ENCODE data around the gene JAZF1. TPM values are rescaled to one million over a fixed set of nuclear protein-coding genes. Genes with fewer than 3 reads are reported as not detected.

The JAZF1 gene
- total RNA-seq, 2 donors from 2014 or later, result 13.9 to 16.5 TPM

DNA sequence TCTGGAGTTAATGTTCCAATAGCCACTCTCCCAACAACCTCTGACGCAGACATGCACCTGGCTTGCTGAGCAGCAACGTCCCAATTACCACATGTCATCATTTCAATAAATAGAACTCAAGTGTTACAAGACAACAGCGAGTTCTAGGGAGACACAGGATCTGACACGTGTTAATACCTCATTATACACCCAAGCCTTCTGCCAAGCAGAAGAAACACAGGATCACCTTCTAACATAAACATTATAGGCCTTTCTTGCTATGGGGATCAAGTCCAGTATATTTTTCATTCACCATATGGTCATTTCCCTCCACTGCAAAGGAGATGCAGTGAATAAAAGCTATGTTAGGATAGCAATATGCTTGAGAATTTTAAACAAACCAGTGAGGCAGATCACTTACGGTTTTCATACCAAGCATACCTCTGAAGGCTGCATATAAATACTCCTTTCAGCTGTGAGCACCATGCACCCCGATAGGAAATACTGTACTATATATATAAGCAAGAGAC is 74.2 kb downstream of the JAZF1 start:
- no peaks in the 10 kb centered on the region for H3K9me3 ChIP-seq
- ATAC-seq (ENCODE audit: insufficient number of reproducible peaks, low FRiP score, low read depth) (no peak), DNase-seq (ENCODE audit: low spot score) (no peak)
- H3K4me1 ChIP-seq (ENCODE audit: control insufficient read depth in 1 of 2, low read depth in 2 of 2), result peaks cover 0 to 19% of the 10 kb centered on the region in 2 donors
- no peak overlapping the region for H3K4me3 ChIP-seq
- no peak overlapping the region for H3K27ac ChIP-seq
- no peaks in the 10 kb centered on the region for H3K27me3 ChIP-seq (replicated peaks; ENCODE audit: insufficient read depth)
- no peaks in the 10 kb centered on the region for H3K36me3 ChIP-seq
- TF ChIP-seq, protein P1, sequence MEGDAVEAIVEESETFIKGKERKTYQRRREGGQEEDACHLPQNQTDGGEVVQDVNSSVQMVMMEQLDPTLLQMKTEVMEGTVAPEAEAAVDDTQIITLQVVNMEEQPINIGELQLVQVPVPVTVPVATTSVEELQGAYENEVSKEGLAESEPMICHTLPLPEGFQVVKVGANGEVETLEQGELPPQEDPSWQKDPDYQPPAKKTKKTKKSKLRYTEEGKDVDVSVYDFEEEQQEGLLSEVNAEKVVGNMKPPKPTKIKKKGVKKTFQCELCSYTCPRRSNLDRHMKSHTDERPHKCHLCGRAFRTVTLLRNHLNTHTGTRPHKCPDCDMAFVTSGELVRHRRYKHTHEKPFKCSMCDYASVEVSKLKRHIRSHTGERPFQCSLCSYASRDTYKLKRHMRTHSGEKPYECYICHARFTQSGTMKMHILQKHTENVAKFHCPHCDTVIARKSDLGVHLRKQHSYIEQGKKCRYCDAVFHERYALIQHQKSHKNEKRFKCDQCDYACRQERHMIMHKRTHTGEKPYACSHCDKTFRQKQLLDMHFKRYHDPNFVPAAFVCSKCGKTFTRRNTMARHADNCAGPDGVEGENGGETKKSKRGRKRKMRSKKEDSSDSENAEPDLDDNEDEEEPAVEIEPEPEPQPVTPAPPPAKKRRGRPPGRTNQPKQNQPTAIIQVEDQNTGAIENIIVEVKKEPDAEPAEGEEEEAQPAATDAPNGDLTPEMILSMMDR (IDR thresholded peaks at IDR 0.05), result no peak

DNA sequence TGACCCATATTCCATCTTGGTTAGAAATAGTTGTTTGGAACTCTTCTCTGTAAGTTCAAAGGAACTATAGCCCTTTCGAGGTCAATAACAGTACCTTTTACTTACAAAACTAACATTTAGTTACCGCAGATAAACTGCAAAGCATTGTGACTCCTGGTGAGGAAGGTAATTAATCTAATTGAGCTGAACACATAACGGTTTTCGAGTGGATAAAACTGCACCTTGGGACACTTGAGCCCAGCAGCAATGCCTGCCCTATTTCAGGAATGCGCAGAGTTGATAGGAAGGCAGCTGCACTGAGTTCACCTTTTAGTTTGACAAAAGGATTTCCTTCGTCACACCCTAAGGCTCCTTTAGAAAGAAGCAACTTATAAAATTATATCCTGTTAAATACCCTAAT is 75.4 kb downstream of the JAZF1 start:
- no peaks in the 10 kb centered on the region for H3K36me3 ChIP-seq
- no peaks in the 10 kb centered on the region for H3K9me3 ChIP-seq
- H3K4me1 ChIP-seq (ENCODE audit: control insufficient read depth in 1 of 2, low read depth in 2 of 2), result peaks cover 0 to 19% of the 10 kb centered on the region in 2 donors
- H3K27me3 ChIP-seq (replicated peaks; ENCODE audit: insufficient read depth), result no peaks in the 10 kb centered on the region
- no peak overlapping the region for H3K4me3 ChIP-seq
- ATAC-seq (ENCODE audit: insufficient number of reproducible peaks, low FRiP score, low read depth) (no peak), DNase-seq (ENCODE audit: low spot score) (no peak)
- H3K27ac ChIP-seq, result no peak overlapping the region
- TF ChIP-seq, protein P1 (IDR thresholded peaks at IDR 0.05), result no peak

DNA sequence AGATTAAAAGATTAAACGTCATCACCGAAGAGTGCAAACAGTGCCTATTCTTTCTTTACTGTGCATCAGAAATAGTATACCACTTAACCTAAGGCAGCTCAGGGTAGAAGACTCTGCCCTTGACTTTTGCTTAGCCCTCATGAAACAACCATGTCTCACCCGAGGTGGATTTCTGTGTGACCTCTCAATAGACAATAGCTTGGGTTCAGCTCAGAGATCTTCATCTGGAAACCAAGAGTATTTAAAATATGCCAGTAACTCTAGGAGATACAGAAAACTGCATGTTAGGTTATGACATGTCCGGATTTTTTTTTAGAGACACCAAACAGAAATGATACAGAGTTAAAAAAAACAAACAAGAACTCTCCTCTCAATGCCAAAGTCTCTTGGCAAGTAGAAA is 75.8 kb downstream of the JAZF1 start:
- ATAC-seq (ENCODE audit: insufficient number of reproducible peaks, low FRiP score, low read depth) (no peak), DNase-seq (ENCODE audit: low spot score) (no peak)
- Histone ChIP-seq H3K36me3 (no peaks in the 10 kb centered on the region), H3K9me3 (no peaks in the 10 kb centered on the region), H3K27ac (no peak overlapping the region), H3K4me3 (no peak overlapping the region), H3K4me1 (ENCODE audit: control insufficient read depth in 1 of 2, low read depth in 2 of 2) (peaks cover 0 to 19% of the 10 kb centered on the region in 2 donors), H3K27me3 (replicated peaks; ENCODE audit: insufficient read depth) (no peaks in the 10 kb centered on the region)
- TF ChIP-seq, protein P1 (IDR thresholded peaks at IDR 0.05), result no peak

DNA sequence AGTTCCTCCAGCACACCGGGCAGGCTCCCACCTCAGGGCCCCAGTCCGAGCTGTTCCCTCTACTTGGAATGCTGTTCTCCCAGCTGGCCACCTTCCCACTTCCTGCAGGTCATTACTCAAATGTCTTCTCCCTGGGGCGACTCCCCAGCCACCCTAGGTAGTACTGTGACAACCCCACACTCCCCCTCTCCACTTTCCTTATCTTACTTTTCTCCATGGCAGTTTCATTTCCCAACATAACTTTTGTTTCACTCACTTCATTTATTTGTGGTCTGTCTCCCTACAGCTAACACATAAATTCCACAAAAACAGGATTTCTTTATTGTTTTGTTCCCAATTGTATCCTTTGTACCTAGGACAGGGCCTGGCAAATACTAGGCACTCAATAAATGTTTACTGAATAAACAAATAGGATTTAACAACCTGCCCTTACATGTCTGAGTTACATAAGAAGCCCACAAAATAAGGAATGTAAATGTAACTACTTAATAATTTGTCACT is 76.5 kb downstream of the JAZF1 start:
- Histone ChIP-seq H3K36me3 (no peaks in the 10 kb centered on the region), H3K9me3 (no peaks in the 10 kb centered on the region), H3K4me3 (no peak overlapping the region), H3K27me3 (replicated peaks; ENCODE audit: insufficient read depth) (no peaks in the 10 kb centered on the region), H3K27ac (no peak overlapping the region), H3K4me1 (ENCODE audit: control insufficient read depth in 1 of 2, low read depth in 2 of 2) (peaks cover 0 to 19% of the 10 kb centered on the region in 2 donors)
- no peak for ATAC-seq (ENCODE audit: insufficient number of reproducible peaks, low FRiP score, low read depth)
- TF ChIP-seq, protein P1 (IDR thresholded peaks at IDR 0.05), result no peak
- DNase-seq (ENCODE audit: low spot score), result no peak

DNA sequence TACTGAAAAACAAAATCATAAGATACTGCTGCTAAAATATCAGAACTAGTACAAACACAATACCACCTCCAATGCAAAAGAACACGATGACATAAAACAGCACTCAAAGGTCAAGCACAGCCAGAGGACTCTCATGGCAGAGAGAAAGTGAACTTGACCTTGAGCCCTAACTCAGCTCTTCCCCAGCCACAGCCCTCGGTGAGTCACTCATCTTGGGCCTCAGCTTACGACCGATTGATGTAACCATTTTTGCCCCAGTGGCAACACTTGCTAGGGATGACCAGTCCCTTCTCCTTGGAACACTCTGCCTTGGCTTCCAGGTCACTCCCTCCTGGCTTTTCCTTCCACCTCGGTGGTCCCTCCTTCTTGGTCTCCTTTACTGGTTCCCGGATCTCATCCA is 77.8 kb downstream of the JAZF1 start:
- Histone ChIP-seq H3K9me3 (no peaks in the 10 kb centered on the region), H3K4me1 (ENCODE audit: control insufficient read depth in 1 of 2, low read depth in 2 of 2) (peaks cover 0 to 12% of the 10 kb centered on the region in 2 donors), H3K4me3 (no peak overlapping the region), H3K27ac (no peak overlapping the region), H3K36me3 (no peaks in the 10 kb centered on the region), H3K27me3 (replicated peaks; ENCODE audit: insufficient read depth) (no peaks in the 10 kb centered on the region)
- TF ChIP-seq, protein P1 (IDR thresholded peaks at IDR 0.05), result no peak
- DNase-seq (ENCODE audit: low spot score) (no peak), ATAC-seq (ENCODE audit: insufficient number of reproducible peaks, low FRiP score, low read depth) (peak; percentile 42)
